B cell (primary cell): ENCODE data around the gene SH3TC1.

Experiments used
- CTCF ChIP-seq: fragments of 200-600 bp; IDR thresholded peaks from one replicate; pipeline ENCODE4 v1.8.0; 2022; ENCODE audit warnings: antibody characterized with exemption, mild to moderate bottlenecking
- EZH2 ChIP-seq: IDR thresholded peaks from 2 replicates; pipeline ENCODE4 v1.6.1; 2012; ENCODE audit warnings: borderline replicate concordance, low read depth, mild to moderate bottlenecking, moderate library complexity, low read length; ENCODE audit not compliant: insufficient read depth, poor library complexity, severe bottlenecking

- no peak for TF ChIP-seq CTCF
- no peak for TF ChIP-seq EZH2
These were observed 71.3 kb downstream of the SH3TC1 start for GRCh38 chr4:8270418-8270771.
